Testis (tissue), 2 donors: ENCODE measurements around the gene SLC30A10.

Source experiments
- CTCF ChIP-seq, 3 experiments: fragments of 450-650 bp in 2 of 3; fragments of 200-600 bp in 1 of 3; sonication (generic) in 1 of 3; IDR thresholded peaks; one replicate each; pipeline ENCODE4 v1.5.1; 2016 to 2019; ENCODE audit warnings: antibody characterized with exemption in 3 of 3, mild to moderate bottlenecking in 2 of 3, moderate library complexity in 1 of 3
- POLR2A ChIP-seq: fragments of 450-650 bp; IDR thresholded peaks from one replicate; pipeline ENCODE4 v1.6.1; 2017; ENCODE audit warnings: antibody characterized with exemption, mild to moderate bottlenecking, moderate library complexity

- no peak for TF ChIP-seq CTCF (IDR thresholded peaks at IDR 0.05)
- no peak for TF ChIP-seq POLR2A
Observed at GRCh38 chr1:219904934-219905333, 23.4 kb downstream of the SLC30A10 start.
